ENCODE measurements around the gene RAP1GAP. TPM values are rescaled to one million over a fixed set of nuclear protein-coding genes. Genes with fewer than 3 reads are reported as not detected.

The RAP1GAP gene
- total RNA-seq, 4 donors from 2014 or later: 0.46 to 0.75 TPM; not detected in 2

DNA sequence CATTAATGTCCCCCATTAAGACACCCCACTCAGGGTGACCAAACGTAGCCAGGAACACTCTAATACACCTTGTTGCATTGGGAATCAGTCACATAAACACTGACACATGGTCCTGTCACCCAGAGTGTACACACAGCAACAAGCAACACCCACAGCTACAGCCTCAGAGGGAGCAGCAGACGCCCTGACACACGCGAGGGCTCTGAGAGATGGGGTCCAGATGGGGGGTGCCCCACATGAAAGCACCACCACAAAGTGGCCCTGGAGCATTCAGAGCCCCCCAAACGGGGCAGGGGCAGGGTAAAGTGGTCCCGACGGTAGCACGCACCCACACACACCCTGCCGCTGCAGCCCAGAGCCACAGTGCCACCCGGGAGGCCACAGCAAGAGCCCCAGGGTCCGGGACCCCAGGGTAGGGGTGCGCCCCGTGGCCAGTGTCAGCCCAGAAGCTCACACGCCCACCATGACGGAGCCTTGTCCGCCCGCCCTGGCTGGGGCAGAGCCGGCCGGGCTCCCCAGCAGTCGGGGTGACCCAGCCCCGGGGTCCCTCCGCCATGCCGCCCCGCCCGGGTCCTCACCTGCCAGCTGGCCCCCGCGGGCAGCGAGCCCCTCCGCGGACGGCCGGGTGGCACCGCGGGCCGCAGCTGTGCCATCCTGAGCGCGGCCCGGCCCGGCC, 47.3 kb downstream of the RAP1GAP start:
- no peaks in the 10 kb centered on the region for H3K36me3 ChIP-seq
- H3K27me3 ChIP-seq: peaks cover 22 to 25% (median 25%) of the 10 kb centered on the region in 3 donors
- peaks cover 0 to 3% of the 10 kb centered on the region in 2 donors for H3K4me1 ChIP-seq
- in situ Hi-C loops (cut with MboI; ENCODE audit: low sequenced_read_pairs in 4 of 4) (no loop called here), intact Hi-C loops (cut with DNase I; ENCODE audit: low total_unique reads) (no loop called here)
- DNase-seq: no peak
- H3K27ac ChIP-seq: no peak overlapping the region
- TF ChIP-seq, protein P1, sequence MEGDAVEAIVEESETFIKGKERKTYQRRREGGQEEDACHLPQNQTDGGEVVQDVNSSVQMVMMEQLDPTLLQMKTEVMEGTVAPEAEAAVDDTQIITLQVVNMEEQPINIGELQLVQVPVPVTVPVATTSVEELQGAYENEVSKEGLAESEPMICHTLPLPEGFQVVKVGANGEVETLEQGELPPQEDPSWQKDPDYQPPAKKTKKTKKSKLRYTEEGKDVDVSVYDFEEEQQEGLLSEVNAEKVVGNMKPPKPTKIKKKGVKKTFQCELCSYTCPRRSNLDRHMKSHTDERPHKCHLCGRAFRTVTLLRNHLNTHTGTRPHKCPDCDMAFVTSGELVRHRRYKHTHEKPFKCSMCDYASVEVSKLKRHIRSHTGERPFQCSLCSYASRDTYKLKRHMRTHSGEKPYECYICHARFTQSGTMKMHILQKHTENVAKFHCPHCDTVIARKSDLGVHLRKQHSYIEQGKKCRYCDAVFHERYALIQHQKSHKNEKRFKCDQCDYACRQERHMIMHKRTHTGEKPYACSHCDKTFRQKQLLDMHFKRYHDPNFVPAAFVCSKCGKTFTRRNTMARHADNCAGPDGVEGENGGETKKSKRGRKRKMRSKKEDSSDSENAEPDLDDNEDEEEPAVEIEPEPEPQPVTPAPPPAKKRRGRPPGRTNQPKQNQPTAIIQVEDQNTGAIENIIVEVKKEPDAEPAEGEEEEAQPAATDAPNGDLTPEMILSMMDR (IDR thresholded peaks at IDR 0.05 in 4 of 5, conservative IDR thresholded peaks at IDR 0.05 in 1 of 5): no peak
- TF ChIP-seq POLR2A (IDR thresholded peaks at IDR 0.05): no peak
- H3K9me3 ChIP-seq: no peaks in the 10 kb centered on the region
- H3K4me3 ChIP-seq: no peak overlapping the region
- no peak for ATAC-seq

DNA sequence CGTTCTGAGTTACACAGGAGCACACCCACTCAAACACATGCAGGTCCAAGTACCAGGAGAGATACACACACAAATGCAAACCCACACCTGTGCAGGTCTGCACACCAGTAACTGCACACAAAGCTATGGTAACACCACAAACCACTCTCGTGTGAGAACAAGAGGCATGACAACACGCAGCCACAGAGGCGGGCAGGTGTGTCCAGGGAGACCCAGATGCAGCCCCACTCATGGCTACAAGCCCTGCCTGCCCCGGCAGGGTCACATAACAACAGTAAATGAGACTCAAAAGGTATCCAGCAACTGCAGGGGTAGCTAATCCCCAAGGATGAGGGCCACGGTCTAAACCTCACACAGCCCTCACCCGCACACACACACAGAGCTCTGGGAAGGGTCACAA, 48.1 kb downstream of the RAP1GAP start:
- intact Hi-C loops (cut with DNase I; ENCODE audit: low total_unique reads) (no loop called here), in situ Hi-C loops (cut with MboI; ENCODE audit: low sequenced_read_pairs in 4 of 4) (no loop called here)
- TF ChIP-seq, protein P1 (IDR thresholded peaks at IDR 0.05 in 4 of 5, conservative IDR thresholded peaks at IDR 0.05 in 1 of 5): no peak
- no peak for TF ChIP-seq POLR2A (IDR thresholded peaks at IDR 0.05)
- H3K4me1 ChIP-seq: peaks cover 0 to 3% of the 10 kb centered on the region in 2 donors
- no peaks in the 10 kb centered on the region for H3K9me3 ChIP-seq
- H3K4me3 ChIP-seq: no peak overlapping the region
- peaks cover 22 to 25% (median 25%) of the 10 kb centered on the region in 3 donors for H3K27me3 ChIP-seq
- H3K36me3 ChIP-seq: no peaks in the 10 kb centered on the region
- no peak for DNase-seq
- ATAC-seq: no peak
- no peak overlapping the region for H3K27ac ChIP-seq

DNA sequence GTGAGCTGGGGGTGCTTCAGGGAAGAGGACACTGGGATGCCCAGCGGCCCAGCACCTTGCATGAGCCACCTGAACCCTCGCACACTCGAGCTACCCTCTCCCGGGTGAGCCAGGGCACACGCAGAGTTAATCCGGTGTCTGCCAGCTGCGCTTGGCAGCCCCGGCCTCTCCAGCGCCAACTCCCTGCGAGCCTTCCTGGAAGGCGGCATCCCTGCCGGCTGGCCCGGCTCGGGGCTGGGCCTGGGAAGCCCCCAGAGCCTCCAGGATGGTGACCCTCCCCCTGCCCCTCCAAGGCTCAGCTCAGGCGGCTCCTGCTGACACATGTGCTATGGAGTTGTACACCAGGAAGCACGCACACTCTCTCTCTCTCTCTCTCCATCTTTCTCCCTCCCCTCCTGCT, 48.7 kb downstream of the RAP1GAP start:
- DNase-seq (no peak), ATAC-seq (no peak)
- H3K36me3 ChIP-seq: no peaks in the 10 kb centered on the region
- intact Hi-C loops (cut with DNase I; ENCODE audit: low total_unique reads) (no loop called here), in situ Hi-C loops (cut with MboI; ENCODE audit: low sequenced_read_pairs in 4 of 4) (no loop called here)
- no peak overlapping the region for H3K4me3 ChIP-seq
- TF ChIP-seq POLR2A (IDR thresholded peaks at IDR 0.05): no peak
- peaks cover 22 to 25% (median 25%) of the 10 kb centered on the region in 3 donors for H3K27me3 ChIP-seq
- H3K9me3 ChIP-seq: no peaks in the 10 kb centered on the region
- H3K27ac ChIP-seq: no peak overlapping the region
- H3K4me1 ChIP-seq: peaks cover 0 to 3% of the 10 kb centered on the region in 2 donors

DNA sequence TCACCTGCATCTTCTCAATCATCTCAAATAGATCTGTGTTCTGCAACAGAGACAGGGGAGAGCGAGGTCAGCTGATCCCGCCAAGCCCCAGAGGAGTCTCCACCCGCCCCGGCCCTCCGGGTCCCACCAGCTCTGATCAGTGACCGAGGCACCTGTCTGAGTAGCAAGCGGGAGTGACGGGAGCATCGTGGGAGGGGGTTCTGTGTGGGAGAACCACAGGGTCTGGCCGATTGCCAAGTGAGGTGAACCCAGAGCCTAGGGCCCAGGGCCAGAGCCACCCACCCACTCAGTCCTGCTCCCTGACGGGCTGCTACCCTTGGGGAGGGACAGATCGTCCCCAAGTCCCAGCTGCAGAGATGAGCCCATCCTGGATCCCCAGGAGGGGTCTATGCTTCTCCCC, 49.1 kb downstream of the RAP1GAP start:
- Histone ChIP-seq H3K36me3 (no peaks in the 10 kb centered on the region), H3K4me1 (peaks cover 0 to 3% of the 10 kb centered on the region in 2 donors), H3K4me3 (no peak overlapping the region), H3K9me3 (no peaks in the 10 kb centered on the region), H3K27ac (no peak overlapping the region), H3K27me3 (peaks cover 22 to 25% (median 25%) of the 10 kb centered on the region in 3 donors)
- in situ Hi-C loops (cut with MboI; ENCODE audit: low sequenced_read_pairs in 4 of 4) (no loop called here), intact Hi-C loops (cut with DNase I; ENCODE audit: low total_unique reads) (no loop called here)
- no peak for DNase-seq
- no peak for TF ChIP-seq POLR2A (IDR thresholded peaks at IDR 0.05)
- TF ChIP-seq, protein P1 (IDR thresholded peaks at IDR 0.05 in 4 of 5, conservative IDR thresholded peaks at IDR 0.05 in 1 of 5): no peak
- ATAC-seq: no peak

GRCh38 chr1:21619375-21619947, 49.7 kb downstream of the RAP1GAP start:
- DNase-seq: no peak
- TF ChIP-seq, protein P1 (IDR thresholded peaks at IDR 0.05 in 4 of 5, conservative IDR thresholded peaks at IDR 0.05 in 1 of 5): no peak
- no peak for TF ChIP-seq POLR2A (IDR thresholded peaks at IDR 0.05)
- H3K27me3 ChIP-seq: peaks cover 22 to 25% (median 25%) of the 10 kb centered on the region in 3 donors
- in situ Hi-C loops (cut with MboI; ENCODE audit: low sequenced_read_pairs in 4 of 4) (no loop called here), intact Hi-C loops (cut with DNase I; ENCODE audit: low total_unique reads) (no loop called here)
- peaks cover 0 to 3% of the 10 kb centered on the region in 2 donors for H3K4me1 ChIP-seq
- no peaks in the 10 kb centered on the region for H3K36me3 ChIP-seq
- H3K9me3 ChIP-seq: no peaks in the 10 kb centered on the region
- no peak for ATAC-seq
- no peak overlapping the region for H3K27ac ChIP-seq
- no peak overlapping the region for H3K4me3 ChIP-seq

Measured in gastrocnemius medialis (tissue), 4 donors.